T-cell (primary cell): ENCODE measurements around the gene MTRF1L. TPM values are rescaled to one million over a fixed set of nuclear protein-coding genes. Genes with fewer than 3 reads are reported as not detected.
"Not testable (repeated sequence)": the region's sequence is repeated elsewhere in the genome, so short reads cannot be mapped to it uniquely, and the experiment has no call there.

Source experiments
- ATAC-seq, 4 experiments: fragments of 200-7000 bp in 3 of 4; fragments of 150-1000 bp in 1 of 4; cut with Tn5 transposase; replicated peaks in 1 of 4; 1 replicate in 3 of 4; 2 replicates in 1 of 4; pipeline ENCODE4 v1.10.0; 2021; ENCODE audit warnings: moderate library complexity in 3 of 4, mild to moderate bottlenecking in 2 of 4, moderate number of reproducible peaks in 1 of 4
- CTCF ChIA-PET, 2 donors: fragments of 300-600 bp; sonication (Branson Sonifier 250); formaldehyde crosslinking; loops; one replicate each; lab custom pipeline; 2022; ENCODE audit warnings: antibody characterized with exemption in 2 of 2; lab: Charles Lee
- POLR2A ChIA-PET, 2 donors: fragments of 300-600 bp; sonication (Branson Sonifier 250); formaldehyde crosslinking; loops; one replicate each; lab custom pipeline; 2022; ENCODE audit warnings: antibody characterized with exemption in 2 of 2; lab: Charles Lee
- DNase-seq, 35 experiments: peaks; one replicate each; pipeline versions ENCODE4 v3.0.0 to v3.0.0-alpha.2; 2013 to 2023
- H3K27ac ChIP-seq: one replicate; pipeline ENCODE4 v1.5.1; 2013; ENCODE audit warnings: low read length
- H3K27me3 ChIP-seq, 2 experiments: replicated peaks in 1 of 2; 1 replicate in 1 of 2; 2 replicates in 1 of 2; pipeline versions ENCODE4 v1.6.1 to v1.7.0; 2013; ENCODE audit warnings: low read length in 1 of 2, mixed read lengths in 1 of 2; ENCODE audit not compliant: control insufficient read depth in 2 of 2, insufficient read depth in 2 of 2; ENCODE audit errors: extremely low read depth in 1 of 2
- H3K36me3 ChIP-seq, 2 donors: 1 replicate in 1 of 2; 2 replicates in 1 of 2; pipeline versions ENCODE4 v1.6.1 to v1.7.0; 2013; ENCODE audit warnings: low read length in 1 of 2; ENCODE audit not compliant: control insufficient read depth in 2 of 2, insufficient read depth in 1 of 2; ENCODE audit errors: extremely low read depth in 1 of 2
- H3K4me1 ChIP-seq, 2 experiments: 1 replicate in 1 of 2; 2 replicates in 1 of 2; pipeline versions ENCODE4 v1.6.1 to v1.7.0; 2013; ENCODE audit warnings: low read length in 2 of 2, mixed read lengths in 1 of 2; ENCODE audit not compliant: insufficient read depth in 2 of 2, control insufficient read depth in 1 of 2; ENCODE audit errors: extremely low read depth in 1 of 2
- H3K4me3 ChIP-seq, 2 donors: 1 replicate in 1 of 2; 2 replicates in 1 of 2; pipeline versions ENCODE4 v1.5.1 to v1.7.0; 2013; ENCODE audit warnings: mild to moderate bottlenecking in 2 of 2, low read length in 1 of 2, moderate library complexity in 1 of 2; ENCODE audit not compliant: control insufficient read depth in 1 of 2; ENCODE audit errors: extremely low read depth in 1 of 2
- H3K9me3 ChIP-seq: 2 replicates; pipeline ENCODE4 v1.7.0; 2013
- H3K27ac Mint-ChIP-seq, 2 donors: one replicate each; pipeline ENCODE4 v1.8.0; 2020 to 2021; ENCODE audit warnings: mild to moderate bottlenecking in 2 of 2, mixed read lengths in 2 of 2
- H3K27me3 Mint-ChIP-seq, 2 donors: one replicate each; pipeline ENCODE4 v1.8.0; 2021 to 2022; ENCODE audit warnings: mixed read lengths in 2 of 2
- H3K36me3 Mint-ChIP-seq: one replicate; pipeline ENCODE4 v1.8.0; 2021; ENCODE audit warnings: mixed read lengths
- H3K4me1 Mint-ChIP-seq, 3 donors: one replicate each; pipeline ENCODE4 v1.8.0; 2020 to 2022; ENCODE audit warnings: mixed read lengths in 3 of 3, mild to moderate bottlenecking in 1 of 3
- H3K4me3 Mint-ChIP-seq, 3 donors: one replicate each; pipeline ENCODE4 v1.8.0; 2020 to 2022; ENCODE audit warnings: mild to moderate bottlenecking in 3 of 3, mixed read lengths in 3 of 3, moderate library complexity in 3 of 3
- H3K9me3 Mint-ChIP-seq, 3 donors: one replicate each; pipeline ENCODE4 v1.8.0; 2020 to 2022; ENCODE audit warnings: mixed read lengths in 3 of 3
- WGBS: methylation state at CpG from one replicate; pipeline ENCODE4 v1.1.5; 2013; ENCODE audit warnings: missing lambda C conversion rate; ENCODE audit not compliant: insufficient coverage; 5-methylcytosine and 5-hydroxymethylcytosine counted together
- total RNA-seq, 35 experiments: library from RNA in 6 of 35; stranded (reverse) in 6 of 35; fragments of 120-200 nt in 1 of 35; gene quantifications; one replicate each; pipeline versions ENCODE4 v1.2.1 to v1.2.4 and lab custom pipeline; 2013 to 2026

Gene MTRF1L
- total RNA-seq, 5 donors from 2014 or later (not counting 1 experiment from before 2014, with no cell fraction given) = 7.0 to 12.2 (median 11.0) TPM

GRCh38 chr6:152973916-152974315, 28.6 kb downstream of the MTRF1L start:
- peaks cover 0 to 3% of the 10 kb centered on the region in 2 experiments for H3K4me1 ChIP-seq
- DNase-seq (no peak), ATAC-seq (no peak)
- POLR2A ChIA-PET = interaction anchor here in 1 of 2 donors (0.6 kb wide), 1 partner anchor 26 kb away, joined by 11 read pairs; no protein-coding TSS in a partner anchor
- peaks cover 0 to 21% of the 10 kb centered on the region in 2 donors for H3K36me3 ChIP-seq
- Mint-ChIP-seq H3K9me3 (peaks cover 7 to 11% (median 10%) of the 10 kb centered on the region in 3 donors), H3K4me3 (no peak overlapping the region), H3K27me3 (no peaks in the 10 kb centered on the region), H3K36me3 (peaks cover 73% of the 10 kb centered on the region), H3K27ac (no peak overlapping the region), H3K4me1 (peaks cover 24 to 36% (median 29%) of the 10 kb centered on the region in 3 donors)
- peaks cover 5% of the 10 kb centered on the region for H3K9me3 ChIP-seq
- H3K27me3 ChIP-seq = no peaks in the 10 kb centered on the region
- no CpG with 5 or more reads among the region's 1 CpG for WGBS
- no peak overlapping the region for H3K4me3 ChIP-seq
- CTCF ChIA-PET = interaction anchor here in 1 of 2 donors (0.6 to 1.0 kb wide), 4 partner anchors 24 to 338 kb away, joined by 3 to 9 read pairs (median 6); no protein-coding TSS in a partner anchor
- no peak overlapping the region for H3K27ac ChIP-seq

DNA sequence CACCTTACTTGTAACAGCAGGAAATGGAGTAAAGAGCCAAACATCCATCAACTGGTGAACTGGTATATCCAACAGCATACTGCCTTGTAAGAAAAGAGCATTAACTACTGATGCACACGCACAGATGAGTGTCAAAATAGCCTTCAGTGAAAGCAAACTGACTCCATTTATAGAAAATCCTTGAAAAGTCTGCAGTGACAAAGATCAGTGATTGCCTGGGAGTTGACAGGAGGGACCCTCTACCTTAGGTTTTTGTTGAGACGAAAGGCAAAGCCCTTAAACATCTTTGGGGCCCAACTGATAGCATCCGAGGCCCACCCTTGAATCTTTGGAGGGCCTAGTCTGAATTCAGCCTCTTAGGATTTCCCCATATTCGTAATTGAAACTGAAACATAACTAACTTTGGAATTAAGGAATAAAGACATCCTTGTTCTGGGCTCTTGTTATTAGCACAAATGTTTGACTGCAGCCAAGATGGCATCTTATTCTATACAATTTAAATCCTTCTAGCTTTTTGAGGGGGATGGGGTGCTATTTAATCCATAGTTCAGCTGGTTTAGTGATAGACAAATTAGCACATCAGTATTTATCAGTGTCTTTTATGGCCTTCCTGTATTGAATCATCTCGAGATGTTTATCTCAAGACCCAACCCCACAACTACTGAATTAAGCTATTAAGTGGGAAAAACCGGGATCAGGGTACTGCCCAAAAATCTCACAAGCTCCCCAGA, 32.7 kb downstream of the MTRF1L start:
- peaks cover 0 to 21% of the 10 kb centered on the region in 2 donors for H3K36me3 ChIP-seq
- peaks cover 5% of the 10 kb centered on the region for H3K9me3 ChIP-seq
- no peaks in the 10 kb centered on the region for H3K27me3 ChIP-seq
- Mint-ChIP-seq H3K4me3 (no peak overlapping the region), H3K27me3 (no peaks in the 10 kb centered on the region), H3K36me3 (peaks cover 57% of the 10 kb centered on the region), H3K9me3 (peaks cover 26 to 41% (median 32%) of the 10 kb centered on the region in 3 donors), H3K4me1 (peaks cover 2 to 11% (median 8%) of the 10 kb centered on the region in 3 donors), H3K27ac (no peak overlapping the region)
- no peak for DNase-seq
- peaks cover 0 to 3% of the 10 kb centered on the region in 2 experiments for H3K4me1 ChIP-seq
- ChIA-PET CTCF (interaction anchor here (0.9 to 1.1 kb wide), 3 partner anchors 9 to 22 kb away, joined by 3 to 4 read pairs (median 3); no protein-coding TSS in a partner anchor), POLR2A (interaction anchor here in 1 of 2 donors (0.5 kb wide), 1 partner anchor 19 kb away, joined by 3 read pairs; no protein-coding TSS in a partner anchor)
- WGBS = 100% methylated on average over 5 of the region's 6 CpGs
- H3K4me3 ChIP-seq = no peak overlapping the region
- no peak overlapping the region for H3K27ac ChIP-seq
- no peak for ATAC-seq

- H3K9me3 ChIP-seq, H3K27ac Mint-ChIP-seq, POLR2A ChIA-PET, DNase-seq, H3K27ac ChIP-seq, H3K27me3 Mint-ChIP-seq, CTCF ChIA-PET, H3K4me3 Mint-ChIP-seq, H3K27me3 ChIP-seq, H3K4me3 ChIP-seq, H3K4me1 ChIP-seq, H3K4me1 Mint-ChIP-seq, ATAC-seq: not testable (repeated sequence)
- Mint-ChIP-seq H3K36me3 (peaks cover 27% of the 10 kb centered on the region), H3K9me3 (peaks cover 26 to 45% (median 32%) of the 10 kb centered on the region in 3 donors)
- WGBS = 60% methylated on average over 1 of the region's 15 CpGs
- peaks cover 0 to 15% of the 10 kb centered on the region in 2 donors for H3K36me3 ChIP-seq
Measured at GRCh38 chr6:152966168-152966894, 36.2 kb downstream of the MTRF1L start.

- ChIA-PET CTCF (no interaction called here), POLR2A (no interaction called here)
- H3K27me3 ChIP-seq = peaks cover 0 to 9% of the 10 kb centered on the region in 2 experiments
- 93% methylated on average over 11 of the region's 24 CpGs for WGBS
- H3K36me3 ChIP-seq = no peaks in the 10 kb centered on the region
- Mint-ChIP-seq H3K9me3 (peaks cover 0 to 4% (median 0%) of the 10 kb centered on the region in 3 donors), H3K27ac (no peak overlapping the region), H3K27me3 (peaks cover 15 to 25% of the 10 kb centered on the region in 2 donors), H3K36me3 (no peaks in the 10 kb centered on the region), H3K4me1 (no peaks in the 10 kb centered on the region), H3K4me3 (no peak overlapping the region)
- no peak overlapping the region for H3K4me3 ChIP-seq
- ATAC-seq = no peak
- H3K27ac ChIP-seq = no peak overlapping the region
- DNase-seq = no peak
- H3K9me3 ChIP-seq = no peaks in the 10 kb centered on the region
- no peaks in the 10 kb centered on the region for H3K4me1 ChIP-seq
Measured at GRCh38 chr6:152959333-152959732, 43.2 kb downstream of the MTRF1L start.

GRCh38 chr6:152957796-152958195, 44.7 kb downstream of the MTRF1L start:
- H3K27ac Mint-ChIP-seq = no peak overlapping the region
- no peak overlapping the region for H3K4me3 Mint-ChIP-seq
- no peak overlapping the region for H3K27ac ChIP-seq
- CTCF ChIA-PET = interaction anchor here (1.2 to 2.0 kb wide), 2 partner anchors 10 kb away, joined by 4 to 10 read pairs; no protein-coding TSS in a partner anchor
- no CpG with 5 or more reads among the region's 1 CpG for WGBS
- no peaks in the 10 kb centered on the region for H3K4me1 Mint-ChIP-seq
- no peaks in the 10 kb centered on the region for H3K36me3 ChIP-seq
- H3K4me3 ChIP-seq = no peak overlapping the region
- no peaks in the 10 kb centered on the region for H3K9me3 Mint-ChIP-seq
- no peaks in the 10 kb centered on the region for H3K36me3 Mint-ChIP-seq
- POLR2A ChIA-PET = no interaction called here
- peaks cover 19 to 25% of the 10 kb centered on the region in 2 donors for H3K27me3 Mint-ChIP-seq
- peaks cover 0 to 9% of the 10 kb centered on the region in 2 experiments for H3K27me3 ChIP-seq
- no peak for ATAC-seq
- DNase-seq = no peak
- no peaks in the 10 kb centered on the region for H3K4me1 ChIP-seq
- no peaks in the 10 kb centered on the region for H3K9me3 ChIP-seq

- no peak overlapping the region for H3K4me3 Mint-ChIP-seq
- H3K9me3 Mint-ChIP-seq = no peaks in the 10 kb centered on the region
- DNase-seq (no peak), ATAC-seq (no peak)
- H3K36me3 Mint-ChIP-seq = no peaks in the 10 kb centered on the region
- ChIA-PET POLR2A (interaction anchor here in 1 of 2 donors (0.6 kb wide), 1 partner anchor 150 kb away, joined by 3 read pairs; no protein-coding TSS in a partner anchor), CTCF (interaction anchor here (0.6 to 1.4 kb wide), 6 partner anchors 12 to 517 kb away, joined by 3 to 5 read pairs (median 3); no protein-coding TSS in a partner anchor)
- H3K4me3 ChIP-seq = no peak overlapping the region
- no peaks in the 10 kb centered on the region for H3K4me1 Mint-ChIP-seq
- peaks cover 0 to 11% of the 10 kb centered on the region in 2 experiments for H3K27me3 ChIP-seq
- no peaks in the 10 kb centered on the region for H3K36me3 ChIP-seq
- H3K27ac ChIP-seq = no peak overlapping the region
- no peak overlapping the region for H3K27ac Mint-ChIP-seq
- no peaks in the 10 kb centered on the region for H3K9me3 ChIP-seq
- no CpG with 5 or more reads among the region's 3 CpGs for WGBS
- peaks cover 19 to 21% of the 10 kb centered on the region in 2 donors for H3K27me3 Mint-ChIP-seq
- no peaks in the 10 kb centered on the region for H3K4me1 ChIP-seq
Measured at GRCh38 chr6:152954443-152954842, 48.1 kb downstream of the MTRF1L start.
